Measurements from ENCODE around the gene DOCK9.

The DOCK9 gene

DNA sequence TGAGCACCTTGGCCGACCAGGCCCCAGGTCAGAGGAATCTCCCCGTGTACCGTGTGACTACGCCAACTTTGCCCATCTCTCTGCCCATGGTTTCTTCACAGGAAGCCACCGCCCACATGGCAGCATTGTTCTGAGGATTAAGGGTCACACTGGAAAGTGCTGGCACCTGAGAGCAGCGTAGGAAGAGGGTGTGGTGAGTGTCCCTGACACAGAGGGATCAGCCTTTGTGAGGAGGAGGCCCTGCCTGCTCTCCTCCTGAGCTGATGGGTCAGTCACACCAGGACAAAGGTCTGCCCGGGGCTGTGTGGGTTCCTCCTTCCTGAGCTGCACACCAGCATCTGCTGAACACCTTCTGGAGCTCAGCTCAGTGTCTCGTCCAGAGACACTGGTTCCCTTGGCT lies 193.2 kb downstream of the DOCK9 start:
- no peak for DNase-seq

DNA sequence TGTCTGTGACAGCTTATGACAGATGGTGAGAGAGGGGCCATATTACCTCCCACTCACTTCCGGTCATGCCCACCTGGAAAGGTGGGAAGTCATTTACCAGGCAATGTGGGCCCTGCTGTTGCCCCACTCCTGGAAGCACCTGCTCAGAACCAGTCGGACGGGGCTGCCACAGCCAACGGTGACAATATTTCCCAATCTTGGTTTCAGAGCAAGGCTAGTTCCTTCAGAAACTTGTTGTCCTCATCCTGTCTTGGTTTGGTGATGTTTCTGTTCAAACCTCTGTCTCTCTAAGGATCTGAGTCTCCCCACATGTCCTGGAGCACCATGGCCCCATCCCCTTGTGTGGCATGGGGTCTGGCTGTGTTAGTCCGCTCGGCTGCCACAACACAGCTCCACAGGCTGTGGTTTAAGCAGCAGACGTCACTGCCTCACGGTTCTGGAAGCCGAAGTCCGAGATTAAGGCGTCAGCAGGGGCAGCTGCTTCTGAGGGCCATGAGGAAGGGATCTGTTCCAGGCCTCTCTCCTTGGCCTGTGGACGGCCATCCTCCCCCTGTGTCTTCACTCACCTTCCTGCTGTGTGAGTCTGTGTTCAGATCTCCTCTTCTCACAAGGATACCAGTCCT lies 193.9 kb downstream of the DOCK9 start:
- DNase-seq, result no peak

DNA sequence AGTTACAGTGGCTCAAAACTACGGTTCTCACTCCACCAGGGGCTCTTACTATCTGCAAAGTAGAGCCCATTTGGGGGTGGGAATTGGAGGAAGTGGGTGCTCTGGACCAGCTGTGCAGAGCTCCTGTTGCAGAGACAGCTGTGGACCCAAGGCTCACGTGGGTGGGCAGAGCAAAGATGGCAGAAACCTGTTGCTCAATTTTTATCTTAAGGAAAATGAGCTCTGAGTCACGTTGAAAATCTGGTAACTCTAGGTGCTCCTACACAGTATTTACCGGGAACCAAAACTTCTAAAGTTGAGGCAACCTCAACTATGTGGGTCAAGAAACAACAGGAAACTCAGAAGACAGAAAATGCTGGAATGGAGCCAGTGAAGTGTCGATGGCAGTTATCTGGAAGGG lies 195.2 kb downstream of the DOCK9 start:
- no peak for DNase-seq

DNA sequence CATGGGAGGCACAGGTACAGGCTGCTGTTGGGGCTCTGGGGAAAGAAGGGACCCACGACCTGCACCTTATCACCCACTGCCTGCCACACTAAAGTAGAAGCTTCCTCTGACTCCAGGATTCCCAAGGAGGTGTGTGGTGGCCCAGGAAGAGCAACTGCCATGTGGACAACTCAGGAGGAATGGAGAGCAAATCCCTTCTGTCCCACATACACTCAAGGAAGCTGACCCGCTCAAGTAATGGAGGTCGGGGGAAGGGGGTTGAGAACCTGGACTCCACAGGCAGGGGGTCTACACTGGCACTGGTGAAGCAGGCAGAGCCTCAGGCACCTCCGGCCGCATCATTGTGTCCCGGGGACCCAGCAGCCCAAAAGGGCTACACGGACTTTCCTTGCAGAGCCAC lies 196.0 kb downstream of the DOCK9 start:
- DNase-seq, result no peak

DNA sequence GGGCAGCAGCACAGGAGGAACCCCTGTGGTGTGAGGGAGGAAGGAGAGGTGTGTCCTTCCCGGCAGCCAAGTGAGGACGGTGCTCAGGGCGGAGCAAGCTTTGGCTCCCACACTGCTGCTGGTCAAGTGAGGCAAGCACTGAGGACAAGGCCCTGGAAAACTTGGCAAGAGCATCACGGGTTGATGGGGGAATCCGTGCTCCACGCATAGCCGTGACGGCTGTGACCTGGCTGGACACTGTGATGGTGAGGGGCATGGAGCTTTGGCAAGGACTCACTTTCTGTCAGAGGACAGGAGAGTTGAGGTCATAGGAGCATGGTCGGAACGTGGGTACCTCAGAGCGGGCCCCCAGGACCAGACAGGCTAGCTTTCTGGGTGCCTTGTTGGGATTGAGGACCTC lies 196.4 kb downstream of the DOCK9 start:
- no peak for DNase-seq

DNA sequence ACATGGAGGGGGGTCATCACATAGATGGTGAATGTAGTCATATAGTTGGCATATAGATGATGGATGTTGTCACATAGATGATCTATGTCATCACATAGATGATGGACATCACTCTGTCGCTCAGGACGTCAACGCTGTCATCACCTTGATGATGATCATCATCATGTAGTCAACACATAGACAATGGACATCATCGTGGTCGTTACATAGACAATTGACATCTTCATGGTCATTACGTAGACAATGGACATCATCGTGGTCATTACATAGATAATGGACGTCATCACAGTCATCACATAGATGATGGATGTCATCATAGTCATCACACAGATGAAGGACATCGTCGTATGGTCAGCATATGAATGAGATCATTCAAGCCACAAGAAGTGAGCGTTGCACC lies 196.8 kb downstream of the DOCK9 start:
- DNase-seq, result no peak

DNA sequence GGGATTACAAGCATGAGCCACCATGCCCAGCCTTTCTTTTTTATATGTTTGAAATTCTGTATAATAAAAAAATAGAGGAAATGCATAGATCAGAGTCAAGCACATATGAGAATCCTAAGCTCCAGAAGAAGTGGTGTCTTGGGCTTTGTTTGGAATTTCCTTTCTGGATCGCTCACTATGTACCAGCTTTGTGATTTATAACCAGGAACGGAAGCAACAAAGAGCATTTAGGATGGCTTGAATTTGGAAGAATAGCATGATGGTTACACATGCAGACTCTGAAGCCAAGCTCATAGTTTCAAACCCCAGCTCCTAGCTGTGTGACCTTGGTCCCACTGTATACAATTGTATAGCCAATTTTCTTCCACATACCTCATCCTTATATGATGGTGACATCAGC lies 197.4 kb downstream of the DOCK9 start:
- no peak for DNase-seq

DNA sequence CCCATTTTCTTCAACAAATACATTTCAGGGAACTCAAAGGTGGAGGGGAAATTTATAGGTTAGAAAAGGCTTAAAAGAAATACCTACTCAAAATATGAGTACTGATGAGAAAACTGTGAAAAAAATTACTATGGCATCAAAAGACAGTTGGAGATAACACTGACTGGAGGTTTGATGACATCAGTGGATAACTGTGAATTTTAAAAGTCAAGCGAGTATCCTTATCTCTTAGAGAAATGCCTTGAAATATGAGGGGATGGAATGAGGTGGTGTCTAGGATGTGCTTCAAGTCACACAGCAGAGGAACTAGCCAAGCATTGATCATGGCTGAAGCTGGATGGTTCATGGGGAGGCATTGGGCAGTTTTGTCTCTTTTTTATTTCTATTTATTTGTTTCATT lies 198.2 kb downstream of the DOCK9 start:
- DNase-seq, result no peak

DNA sequence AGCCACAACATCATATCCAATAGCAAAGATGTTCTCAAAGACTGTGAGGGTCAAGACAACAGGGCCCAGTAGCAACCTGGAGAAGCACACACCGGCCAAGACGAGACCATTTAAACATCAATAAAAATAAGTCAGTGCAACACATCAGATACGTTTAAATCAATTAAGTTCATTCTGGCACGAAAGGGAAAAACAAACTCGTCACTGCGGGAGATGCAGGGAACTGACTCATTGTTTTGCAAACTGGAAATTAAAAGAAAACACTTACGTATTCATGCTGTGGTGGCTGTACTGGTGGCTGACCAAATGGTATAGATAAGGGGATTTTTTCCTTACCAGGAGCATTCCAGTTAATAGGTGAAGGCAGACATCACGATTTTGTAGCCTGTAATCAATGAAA lies 199.1 kb downstream of the DOCK9 start:
- DNase-seq, result no peak

DNA sequence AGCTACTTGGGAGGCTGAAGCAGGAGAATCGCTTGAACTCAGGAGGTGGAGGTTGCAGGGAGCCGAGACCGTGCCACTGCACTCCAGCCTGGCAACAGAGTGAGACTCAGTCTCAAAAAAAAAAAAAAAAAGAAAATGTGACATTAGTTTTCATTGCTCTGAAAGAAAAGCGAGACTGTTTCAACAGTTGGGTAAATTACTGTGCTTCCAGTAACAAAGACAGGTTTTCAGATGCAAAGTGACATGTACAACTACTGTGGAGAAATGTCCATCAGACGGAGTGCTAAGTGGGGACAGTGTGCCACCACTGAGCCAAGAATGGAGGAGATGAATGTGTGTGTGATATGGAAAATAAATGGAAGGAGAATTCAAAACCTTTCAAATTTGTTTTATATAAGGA lies 201.2 kb downstream of the DOCK9 start:
- no peak for DNase-seq

DNA sequence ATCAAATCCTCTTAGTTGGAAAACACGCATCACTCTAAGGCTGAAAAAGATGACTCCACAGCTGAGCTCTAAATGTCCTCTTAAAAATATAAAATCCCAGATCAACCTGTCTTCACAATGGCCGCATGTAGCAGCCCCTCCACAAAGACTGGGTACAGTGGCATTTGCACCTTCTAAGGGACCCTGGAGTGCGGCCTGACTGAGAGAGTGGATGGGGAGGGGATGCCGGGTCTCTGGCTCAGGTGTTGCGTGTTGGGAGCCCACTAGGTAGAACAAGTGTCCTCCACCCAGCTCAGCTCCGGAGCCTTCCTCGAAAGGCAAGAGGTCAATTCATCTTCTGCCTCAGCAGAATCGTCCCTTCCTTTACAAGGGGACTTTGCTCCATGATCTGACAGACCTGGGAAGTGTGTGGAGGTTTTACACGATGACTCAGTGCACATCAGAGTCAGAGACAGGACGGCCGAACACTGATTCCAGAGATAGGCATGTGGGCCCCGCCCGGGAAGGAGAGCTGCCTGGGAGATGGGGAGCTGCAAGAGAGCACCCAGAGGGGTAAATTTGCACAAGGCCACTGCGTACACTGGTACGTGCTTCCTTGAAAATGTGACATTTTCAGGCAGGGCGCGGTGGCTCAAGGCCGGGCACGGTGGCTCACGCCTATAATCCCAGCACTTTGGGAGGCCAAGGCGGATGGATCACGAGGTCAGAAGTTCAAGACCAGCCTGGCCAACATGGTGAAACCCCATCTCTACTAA lies 201.8 kb downstream of the DOCK9 start:
- DNase-seq, result no peak

DNA sequence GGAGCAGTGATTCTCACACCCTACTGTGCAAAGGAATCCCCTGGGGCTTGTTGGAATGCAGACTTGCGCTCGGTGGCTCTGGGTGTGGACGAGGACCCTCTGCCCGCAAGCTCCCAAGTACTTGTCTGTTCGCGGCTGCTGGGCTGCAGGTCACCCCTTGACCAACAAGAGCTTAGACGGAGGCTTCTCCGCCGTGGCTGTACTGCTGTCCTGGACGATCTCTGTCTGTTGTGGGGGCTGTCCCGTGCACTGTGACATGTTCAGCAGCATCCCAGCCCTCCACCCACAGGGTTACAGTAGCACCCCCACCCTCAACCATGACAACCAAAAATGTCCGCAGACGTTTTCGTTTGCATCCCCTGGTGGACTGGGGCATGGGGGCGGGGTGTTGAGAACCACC lies 202.5 kb downstream of the DOCK9 start:
- no peak for DNase-seq

DNA sequence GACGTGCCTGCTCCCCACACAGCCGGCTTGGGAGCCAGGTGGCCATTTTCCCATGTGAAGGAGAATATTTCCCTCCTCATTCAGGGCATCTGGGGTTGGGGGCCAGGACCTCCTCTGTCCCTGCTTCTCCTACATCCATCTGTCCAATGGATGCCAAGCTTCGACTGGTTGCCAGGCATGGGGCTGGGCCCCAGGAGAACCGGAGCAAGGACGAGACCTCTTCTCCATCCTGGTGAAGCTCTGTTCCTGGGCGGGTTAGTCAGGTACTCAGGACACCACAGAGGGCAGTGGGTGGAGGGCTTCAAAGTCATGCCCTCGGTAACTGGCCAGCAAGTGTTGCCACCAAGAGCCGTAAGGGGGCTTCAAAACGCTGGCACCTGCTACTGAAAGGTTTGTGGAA lies 203.1 kb downstream of the DOCK9 start:
- DNase-seq, result no peak

DNA sequence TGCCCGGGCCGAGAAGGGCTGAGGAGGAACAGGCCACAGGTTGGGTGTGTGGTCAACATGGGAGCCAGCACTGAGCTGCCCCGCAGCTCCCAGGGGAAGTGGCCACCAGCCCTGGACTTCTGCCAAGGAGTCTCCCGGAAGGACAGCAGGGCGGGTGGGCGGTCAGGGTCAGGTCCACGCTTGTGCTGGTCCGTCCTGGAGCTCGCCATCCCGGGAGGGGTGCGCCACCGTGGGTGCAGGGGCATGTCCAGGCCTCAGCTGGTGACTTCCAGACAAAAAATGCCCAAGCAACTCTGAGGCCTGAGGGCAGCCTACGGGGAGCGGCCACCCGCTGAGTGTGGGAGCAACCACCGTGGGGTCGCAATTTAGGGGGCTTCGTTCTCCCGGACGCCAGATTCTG lies 203.9 kb downstream of the DOCK9 start:
- no peak for DNase-seq

DNA sequence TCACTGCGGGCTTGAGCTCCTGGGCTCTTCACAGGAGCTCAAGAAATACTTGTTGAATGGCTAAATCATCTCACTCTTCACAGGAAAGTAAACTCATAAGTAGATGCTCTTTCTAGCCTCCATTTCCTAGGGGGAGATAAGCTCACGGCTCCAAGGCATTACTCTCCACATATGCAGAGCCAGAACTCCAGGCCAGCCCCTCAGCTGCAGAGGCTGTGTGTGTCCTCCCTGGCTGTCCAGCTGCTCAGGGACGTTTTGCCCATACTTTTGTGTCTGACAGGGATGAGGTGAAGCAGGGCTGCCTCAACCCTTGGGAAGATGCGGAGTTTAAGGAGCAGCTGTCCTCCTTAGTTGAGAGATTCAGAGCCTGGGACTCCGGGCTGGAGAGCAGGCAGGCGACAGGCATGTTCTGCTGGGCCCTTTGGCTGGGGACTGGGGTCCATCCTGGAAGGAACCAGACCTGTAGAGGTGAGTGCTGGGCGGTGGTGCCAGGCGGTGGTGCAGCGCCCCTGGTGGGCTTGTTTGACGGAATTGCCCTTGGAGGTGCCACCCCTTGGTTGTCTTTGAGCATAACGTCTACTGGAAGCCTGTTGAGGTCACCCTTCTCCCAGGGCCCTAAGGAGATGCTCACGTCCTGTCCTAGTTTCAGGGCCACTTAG lies 204.9 kb downstream of the DOCK9 start:
- no peak for DNase-seq

DNA sequence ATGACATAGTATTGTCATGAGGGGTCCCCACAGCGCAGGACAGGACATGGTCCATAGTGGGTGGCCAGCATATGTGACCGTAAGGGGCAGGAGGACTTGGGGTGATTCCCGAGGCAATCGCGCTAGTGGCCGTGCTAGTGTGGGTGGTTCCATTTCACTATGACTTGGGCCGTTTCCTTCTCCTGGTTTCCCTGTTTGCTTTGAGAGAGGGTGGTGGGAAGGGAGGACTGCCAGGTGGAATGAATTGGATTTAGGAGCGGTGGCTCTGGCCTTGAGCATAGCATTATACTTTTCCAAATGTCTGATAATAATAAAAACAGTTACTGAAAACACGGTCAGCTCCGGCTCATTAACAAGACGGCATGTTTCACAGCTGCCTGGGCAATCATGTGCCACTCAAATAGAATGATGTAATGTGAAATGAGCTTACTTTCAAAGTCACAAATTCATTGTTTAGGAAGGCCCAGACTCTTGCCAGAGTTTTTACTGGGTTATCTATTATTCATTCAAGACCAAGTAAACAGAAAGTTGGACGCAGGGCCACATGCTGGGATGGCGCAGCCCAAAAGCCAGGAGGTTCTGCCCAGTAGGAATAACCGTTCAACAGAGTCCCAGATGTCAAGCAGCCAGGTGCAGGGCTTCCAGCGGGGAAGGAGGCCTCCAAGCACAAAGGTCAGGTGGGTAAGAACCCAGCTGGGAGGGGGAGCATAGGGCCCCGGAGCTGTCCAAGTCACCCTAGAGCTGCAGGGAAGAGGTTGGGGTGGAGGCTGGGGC lies 205.8 kb downstream of the DOCK9 start:
- DNase-seq, result no peak

DNA sequence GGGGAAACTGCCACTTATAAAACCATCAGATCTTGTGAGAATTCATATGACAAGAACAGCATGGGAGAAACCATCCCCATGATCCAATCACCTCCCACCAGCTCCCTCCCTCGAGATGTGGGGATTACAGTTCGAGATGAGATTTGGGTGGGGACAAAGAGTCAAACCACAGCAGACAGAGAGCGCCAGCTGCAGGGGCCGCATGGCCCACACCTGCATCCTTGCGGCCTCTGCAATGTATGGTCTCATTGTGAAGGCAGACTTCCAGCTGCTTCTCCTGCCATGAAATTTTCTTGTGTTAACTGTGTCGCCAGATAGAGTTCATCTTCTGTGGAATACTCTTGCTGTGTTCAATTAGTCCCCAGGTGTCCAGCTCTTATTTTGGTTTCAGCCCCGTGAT lies 208.1 kb downstream of the DOCK9 start:
- DNase-seq, result no peak

DNA sequence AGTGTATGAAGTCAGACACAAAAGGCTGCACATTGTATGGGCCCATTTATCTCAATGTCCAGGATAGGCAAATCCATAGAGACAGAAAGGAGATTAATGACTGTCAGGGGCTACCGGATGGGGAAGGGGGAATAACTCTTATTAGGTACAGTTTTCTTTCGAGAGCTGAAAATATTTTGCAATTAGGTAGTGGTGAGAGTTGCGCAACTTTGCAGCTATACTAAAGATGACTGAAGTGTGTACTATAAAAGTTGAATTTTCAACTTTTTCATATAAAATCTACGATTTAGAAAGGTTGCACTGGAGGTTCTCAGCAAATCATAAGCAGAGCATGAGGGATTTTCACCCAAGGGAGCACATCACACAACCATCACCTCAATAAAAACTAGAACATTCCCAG lies 209.3 kb downstream of the DOCK9 start:
- DNase-seq, result no peak

DNA sequence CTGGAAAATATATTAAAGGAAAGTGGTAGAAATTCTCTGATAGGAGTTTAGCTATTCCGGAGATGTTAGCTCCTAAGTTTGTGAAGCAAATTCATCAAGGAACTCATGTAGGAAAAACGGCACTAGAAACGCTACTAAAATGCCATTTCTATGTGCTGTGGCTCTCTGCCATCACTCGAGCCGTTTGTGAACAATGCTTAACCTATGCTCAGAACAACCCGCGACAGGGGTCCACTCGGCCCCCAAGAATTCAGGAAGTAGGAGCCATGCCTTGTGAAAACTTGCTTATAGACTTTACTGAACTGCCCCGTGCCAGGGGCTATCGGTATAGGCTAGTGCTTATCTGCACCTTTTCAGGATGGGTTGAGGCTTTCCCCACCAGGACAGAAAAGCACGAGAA lies 211.2 kb downstream of the DOCK9 start:
- DNase-seq, result no peak

DNA sequence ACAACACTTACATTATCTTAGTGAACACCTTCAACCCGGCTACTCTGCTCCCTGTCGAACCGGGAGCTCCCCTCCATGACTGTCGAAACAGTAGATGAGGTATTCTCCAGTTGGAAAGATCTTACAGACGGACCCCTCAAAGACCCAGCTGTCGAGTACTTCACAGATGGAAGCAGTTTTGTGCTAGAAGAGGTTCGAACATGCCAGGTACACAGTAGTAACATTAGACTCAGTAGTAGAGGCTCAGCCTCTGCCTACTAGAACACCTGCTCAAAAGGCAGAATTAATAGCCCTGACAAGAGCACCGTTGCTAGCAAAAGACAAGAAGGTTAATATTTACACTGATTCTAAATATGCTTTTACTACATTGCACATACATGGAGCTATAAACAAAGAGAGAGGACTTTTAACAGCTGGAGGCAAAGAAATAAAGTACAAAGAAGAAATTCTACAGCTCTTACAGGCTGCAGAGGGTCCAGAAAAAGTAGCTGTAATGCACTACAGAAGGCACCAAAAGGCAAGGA lies 211.8 kb downstream of the DOCK9 start:
- DNase-seq, result no peak

DNA sequence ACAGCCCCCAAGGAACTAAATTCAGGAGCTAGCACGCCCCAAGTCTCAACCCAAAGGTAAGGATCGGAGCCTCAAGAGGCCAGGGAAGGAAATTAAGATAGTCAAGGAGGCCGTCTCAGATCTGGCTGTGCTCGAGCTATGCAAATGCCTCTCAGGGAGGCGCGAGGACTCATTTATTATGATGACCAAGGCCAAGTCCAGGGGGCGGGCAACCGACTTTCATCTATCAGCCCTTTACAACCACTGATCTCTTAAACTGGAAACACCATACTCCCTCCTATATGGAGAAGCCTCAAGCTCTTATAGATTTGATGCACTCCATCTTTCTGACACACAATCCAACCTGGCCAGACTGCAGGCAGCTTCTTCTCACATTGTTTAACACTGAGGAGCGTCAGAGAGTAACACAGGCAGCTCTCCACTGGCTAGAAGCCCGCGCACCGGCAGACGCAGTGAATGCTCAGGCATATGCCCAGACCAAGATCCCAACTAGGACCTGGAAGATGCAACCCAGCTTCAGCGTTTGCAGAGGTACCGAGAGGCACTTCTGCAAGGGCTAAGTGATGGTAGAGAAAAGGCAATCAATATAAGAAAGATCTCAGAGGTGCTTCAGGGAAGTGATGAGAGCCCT lies 215.8 kb downstream of the DOCK9 start:
- no peak for DNase-seq

DNA sequence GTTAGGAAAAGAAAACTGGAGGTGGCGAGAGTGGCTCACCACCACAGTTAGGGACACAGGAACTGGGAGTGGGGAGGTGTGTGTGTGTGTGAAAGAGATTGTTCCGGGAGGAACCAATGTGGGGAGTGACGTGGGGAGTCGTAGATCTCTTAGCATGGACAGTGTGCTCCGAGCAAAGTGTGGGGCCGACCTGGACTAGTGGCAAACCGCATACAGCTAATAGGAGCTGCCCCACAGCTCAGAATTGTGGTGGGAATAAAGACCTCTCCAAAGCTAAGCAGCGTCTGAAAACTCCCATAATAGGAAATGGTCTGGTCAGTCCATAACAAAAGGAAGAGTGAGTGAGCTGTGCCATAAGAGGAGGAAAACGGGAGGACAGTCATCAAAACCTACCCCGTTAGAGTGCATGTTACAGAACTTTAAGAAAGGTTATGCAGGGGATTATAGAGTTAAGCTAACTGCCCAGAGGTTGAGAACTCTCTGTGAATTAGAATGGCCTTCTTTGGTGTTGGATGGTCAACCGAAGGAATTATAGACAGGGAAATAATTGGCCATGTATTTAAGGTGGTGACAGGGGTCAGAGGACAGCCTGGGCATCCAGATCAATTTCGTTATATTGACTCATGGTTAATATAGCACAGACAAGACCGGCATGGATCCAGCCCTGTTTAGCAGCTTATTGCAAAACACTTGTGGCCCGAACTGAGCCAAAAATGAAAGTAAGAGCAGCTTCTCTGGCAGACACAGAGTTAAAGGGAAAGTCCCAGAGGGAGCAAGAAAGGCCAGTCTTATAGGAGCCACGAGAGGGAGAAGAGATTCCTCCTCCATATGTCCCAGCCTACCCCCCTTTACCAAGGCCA lies 216.5 kb downstream of the DOCK9 start:
- no peak for DNase-seq
